HepG2 (cell line): ENCODE results near the gene FSD2. TPM values are rescaled to one million over a fixed set of nuclear protein-coding genes. Genes with fewer than 3 reads are reported as not detected.

Experiments
- ARID4A ChIP-seq: sonication (generic); formaldehyde crosslinking; IDR thresholded peaks from 2 replicates; pipeline ENCODE4 v1.5.0; 2020; ENCODE audit warnings: mild to moderate bottlenecking, missing genetic modification reagents, borderline replicate concordance
- ATF2 ChIP-seq: sonication (generic); formaldehyde crosslinking; IDR thresholded peaks from 2 replicates; pipeline ENCODE4 v1.4.0; 2020; ENCODE audit warnings: missing genetic modification reagents
- HNF1A ChIP-seq, 2 experiments: sonication (generic) in 1 of 2; formaldehyde crosslinking in 1 of 2; IDR thresholded peaks; 2 replicates each; pipeline versions ENCODE4 v1.4.0 to v1.6.1; 2016 to 2020; ENCODE audit warnings: borderline replicate concordance in 1 of 2, low read depth in 1 of 2, mild to moderate bottlenecking in 1 of 2, missing genetic modification reagents in 1 of 2
- ISX ChIP-seq: sonication (generic); formaldehyde crosslinking; conservative IDR thresholded peaks from 2 replicates; pipeline ENCODE4 v1.5.0; 2020; ENCODE audit warnings: missing genetic modification reagents
- MTA1 ChIP-seq: sonication (generic); formaldehyde crosslinking; IDR thresholded peaks from 2 replicates; pipeline ENCODE4 v1.4.0; 2020; ENCODE audit warnings: missing genetic modification reagents, mild to moderate bottlenecking, borderline replicate concordance
- NONO ChIP-seq, 2 experiments: fragments of 450-650 bp in 1 of 2; sonication (generic) in 1 of 2; formaldehyde crosslinking in 1 of 2; IDR thresholded peaks in 1 of 2; conservative IDR thresholded peaks in 1 of 2; 2 replicates each; pipeline versions ENCODE4 v1.6.1 to v1.8.0; 2017 to 2022; ENCODE audit warnings: mild to moderate bottlenecking in 1 of 2, missing genetic modification reagents in 1 of 2, moderate library complexity in 1 of 2
- RFXAP ChIP-seq: sonication (generic); formaldehyde crosslinking; IDR thresholded peaks from 2 replicates; pipeline ENCODE4 v1.4.0; 2020; ENCODE audit warnings: missing genetic modification reagents, borderline replicate concordance
- TAF15 ChIP-seq: fragments of 200-400 bp; formaldehyde crosslinking; IDR thresholded peaks from one replicate; pipeline ENCODE4 v1.6.1; 2018; ENCODE audit warnings: mild to moderate bottlenecking, low read depth, low read length; ENCODE audit not compliant: poor library complexity, severe bottlenecking
- ZFP36L2 ChIP-seq: sonication (generic); formaldehyde crosslinking; IDR thresholded peaks from 2 replicates; pipeline ENCODE4 v1.4.0; 2020; ENCODE audit warnings: missing genetic modification reagents
- ZNF431 ChIP-seq: sonication (generic); formaldehyde crosslinking; IDR thresholded peaks from 2 replicates; pipeline ENCODE4 v1.9.0; 2022; ENCODE audit warnings: missing genetic modification reagents, low read depth, mild to moderate bottlenecking, borderline replicate concordance
- ZNF589 ChIP-seq: sonication (generic); formaldehyde crosslinking; conservative IDR thresholded peaks from 2 replicates; pipeline ENCODE4 v1.8.0; 2022; ENCODE audit warnings: mild to moderate bottlenecking, moderate library complexity, missing genetic modification reagents
- polyA plus RNA-seq, 8 experiments: library from polyadenylated mRNA; depleted of rRNA in 3 of 8; stranded (reverse) in 7 of 8; unstranded in 1 of 8; fragments of >200 nt; fragmentation: Illumina TruSeq in 4 of 8; extraction: Trizol in 4 of 8; gene quantifications; 2 replicates each; pipeline versions ENCODE4 v1.2.1 to v1.2.3, GENCODE V29; 2011 to 2016; ENCODE audit warnings: low read depth in 4 of 8, missing spikeins in 1 of 8, mixed read lengths in 1 of 8; ENCODE audit not compliant: insufficient read depth in 1 of 8
- total RNA-seq, 5 experiments: library from RNA; depleted of rRNA; stranded (reverse); fragments of >200 nt; fragmentation: Illumina TruSeq; extraction: Trizol; gene quantifications; 2 replicates each; pipeline ENCODE4 v1.2.3, GENCODE V29; 2016; ENCODE audit warnings: low read depth in 1 of 5
- TF ChIP-seq, protein P1 (sequence below): IDR thresholded peaks from 2 replicates; pipeline ENCODE4 v1.6.1; 2012; ENCODE audit warnings: low read depth, low read length, improper control_type of control experiment
- TF ChIP-seq, protein P2 (sequence below): sonication (generic); formaldehyde crosslinking; conservative IDR thresholded peaks from 2 replicates; pipeline ENCODE4 v1.8.0; 2022; ENCODE audit warnings: missing genetic modification reagents

FSD2 gene
- total and polyA plus RNA-seq, 2 of the 13 experiments (the other 11 are each of a cell fraction or from before 2014, with no cell fraction given), result not detected

- peak; percentile 76; the same call in 1 of the 2 replicates for TF ChIP-seq ARID4A (CRISPR knock-in tag)
- TF ChIP-seq, protein P1, sequence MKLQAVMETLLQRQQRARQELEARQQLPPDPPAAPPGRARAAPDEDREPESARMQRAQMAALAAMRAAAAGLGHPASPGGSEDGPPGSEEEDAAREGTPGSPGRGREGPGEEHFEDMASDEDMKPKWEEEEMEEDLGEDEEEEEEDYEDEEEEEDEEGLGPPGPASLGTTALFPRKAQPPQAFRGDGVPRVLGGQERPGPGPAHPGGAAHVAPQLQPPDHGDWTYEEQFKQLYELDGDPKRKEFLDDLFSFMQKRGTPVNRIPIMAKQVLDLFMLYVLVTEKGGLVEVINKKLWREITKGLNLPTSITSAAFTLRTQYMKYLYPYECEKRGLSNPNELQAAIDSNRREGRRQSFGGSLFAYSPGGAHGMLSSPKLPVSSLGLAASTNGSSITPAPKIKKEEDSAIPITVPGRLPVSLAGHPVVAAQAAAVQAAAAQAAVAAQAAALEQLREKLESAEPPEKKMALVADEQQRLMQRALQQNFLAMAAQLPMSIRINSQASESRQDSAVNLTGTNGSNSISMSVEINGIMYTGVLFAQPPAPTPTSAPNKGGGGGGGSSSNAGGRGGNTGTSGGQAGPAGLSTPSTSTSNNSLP, result no peak
- no peak for TF ChIP-seq ZNF589 (CRISPR knock-in tag)
- TF ChIP-seq ATF2 (CRISPR knock-in tag), result no peak
- no peak for TF ChIP-seq HNF1A (IDR thresholded peaks at IDR 0.05; ENCODE audit: low read depth)
- no peak for TF ChIP-seq HNF1A (CRISPR knock-in tag; IDR thresholded peaks at IDR 0.05; ENCODE audit: borderline replicate concordance)
- no peak for TF ChIP-seq ZNF431 (CRISPR knock-in tag)
- no peak for TF ChIP-seq NONO (IDR thresholded peaks at IDR 0.05)
- TF ChIP-seq NONO (CRISPR knock-in tag; conservative IDR thresholded peaks at IDR 0.05), result no peak
- TF ChIP-seq ZFP36L2 (CRISPR knock-in tag), result no peak
- no peak for TF ChIP-seq RFXAP (CRISPR knock-in tag)
- TF ChIP-seq TAF15, result no peak
- no peak for TF ChIP-seq ISX (CRISPR knock-in tag)
- TF ChIP-seq MTA1, result no peak
- TF ChIP-seq, protein P2, sequence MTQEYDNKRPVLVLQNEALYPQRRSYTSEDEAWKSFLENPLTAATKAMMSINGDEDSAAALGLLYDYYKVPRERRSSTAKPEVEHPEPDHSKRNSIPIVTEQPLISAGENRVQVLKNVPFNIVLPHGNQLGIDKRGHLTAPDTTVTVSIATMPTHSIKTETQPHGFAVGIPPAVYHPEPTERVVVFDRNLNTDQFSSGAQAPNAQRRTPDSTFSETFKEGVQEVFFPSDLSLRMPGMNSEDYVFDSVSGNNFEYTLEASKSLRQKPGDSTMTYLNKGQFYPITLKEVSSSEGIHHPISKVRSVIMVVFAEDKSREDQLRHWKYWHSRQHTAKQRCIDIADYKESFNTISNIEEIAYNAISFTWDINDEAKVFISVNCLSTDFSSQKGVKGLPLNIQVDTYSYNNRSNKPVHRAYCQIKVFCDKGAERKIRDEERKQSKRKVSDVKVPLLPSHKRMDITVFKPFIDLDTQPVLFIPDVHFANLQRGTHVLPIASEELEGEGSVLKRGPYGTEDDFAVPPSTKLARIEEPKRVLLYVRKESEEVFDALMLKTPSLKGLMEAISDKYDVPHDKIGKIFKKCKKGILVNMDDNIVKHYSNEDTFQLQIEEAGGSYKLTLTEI (CRISPR knock-in tag), result no peak
Observed at GRCh38 chr15:82709421-82710207, 96.3 kb downstream of the FSD2 start, which contains the start of gene AP3B2 (continued).
